ENCODE results near the gene STPG1.
"Not testable (repeated sequence)": the region's sequence is repeated elsewhere in the genome, so short reads cannot be mapped to it uniquely, and the experiment has no call there.

Gene STPG1

GRCh38 chr1:24451746-24452145 is 38.2 kb upstream of the STPG1 start:
- no peak for TF ChIP-seq CTCF (IDR thresholded peaks at IDR 0.05; ENCODE audit: low read depth, low read length)
- H3K4me3 ChIP-seq (ENCODE audit: low read depth, low read length) = no peak overlapping the region

- no peak for TF ChIP-seq CTCF (IDR thresholded peaks at IDR 0.05; ENCODE audit: low read depth, low read length)
- no peak overlapping the region for H3K4me3 ChIP-seq (ENCODE audit: low read depth, low read length)
Measured at GRCh38 chr1:24450857-24451397, 37.3 kb upstream of the STPG1 start.

DNA sequence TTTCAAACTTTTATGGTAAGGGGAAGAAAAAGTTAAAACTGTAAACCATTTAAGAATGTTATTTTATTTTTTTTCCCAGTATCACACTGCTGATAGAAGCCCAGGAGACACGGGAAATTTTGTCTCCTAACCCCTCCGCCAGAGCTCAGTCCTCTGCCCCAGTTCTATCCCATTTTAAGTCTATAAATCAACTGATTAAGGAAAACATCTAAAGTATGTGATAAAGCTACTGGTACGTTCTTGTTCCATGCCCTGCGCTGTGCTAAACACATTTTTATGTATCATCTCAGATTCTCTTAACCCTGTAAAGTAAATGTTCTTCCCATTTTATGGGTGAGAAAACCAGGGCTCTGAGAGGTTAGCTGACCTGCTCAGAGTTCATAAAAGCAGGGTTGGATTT is 36.7 kb upstream of the STPG1 start:
- TF ChIP-seq CTCF (IDR thresholded peaks at IDR 0.05; ENCODE audit: low read depth, low read length) = no peak
- H3K4me3 ChIP-seq (ENCODE audit: low read depth, low read length) = no peak overlapping the region

GRCh38 chr1:24446446-24446845 is 32.9 kb upstream of the STPG1 start:
- not testable (repeated sequence) for H3K4me3 ChIP-seq (ENCODE audit: low read depth, low read length)

GRCh38 chr1:24443241-24443656 is 29.7 kb upstream of the STPG1 start:
- no peak for TF ChIP-seq CTCF (IDR thresholded peaks at IDR 0.05; ENCODE audit: low read depth, low read length)
- no peak overlapping the region for H3K4me3 ChIP-seq (ENCODE audit: low read depth, low read length)

GRCh38 chr1:24442764-24443163 is 29.2 kb upstream of the STPG1 start:
- H3K4me3 ChIP-seq (ENCODE audit: low read depth, low read length) = no peak overlapping the region
- no peak for TF ChIP-seq CTCF (IDR thresholded peaks at IDR 0.05; ENCODE audit: low read depth, low read length)

DNA sequence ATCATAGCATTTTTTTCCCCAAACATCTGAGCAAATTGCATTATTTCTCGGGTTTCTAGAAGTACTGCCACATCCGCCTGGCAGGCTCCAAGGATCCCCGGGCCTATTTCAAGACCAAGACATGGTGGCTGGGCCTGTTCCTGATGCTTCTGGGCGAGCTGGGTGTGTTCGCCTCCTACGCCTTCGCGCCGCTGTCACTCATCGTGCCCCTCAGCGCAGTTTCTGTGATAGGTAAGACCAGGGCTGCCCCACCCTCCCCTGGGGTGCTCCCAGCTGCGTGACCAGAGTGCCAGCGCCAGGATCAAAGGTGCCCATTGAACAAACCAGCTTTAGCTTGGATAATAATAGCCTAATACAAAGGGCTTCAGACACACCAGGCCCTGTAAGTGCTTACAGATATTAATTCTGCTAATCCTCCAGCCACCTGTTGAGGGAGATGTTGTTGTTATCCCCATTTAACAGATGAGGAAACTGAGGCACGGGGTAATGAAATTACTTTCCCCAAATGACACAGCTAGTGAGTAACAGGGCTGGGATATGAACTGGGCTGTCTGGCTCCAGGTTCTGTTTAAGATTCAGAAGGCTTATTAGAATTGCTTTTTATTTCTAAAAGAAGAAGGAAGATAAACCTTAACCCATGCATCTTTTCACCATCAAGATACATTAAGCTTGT is 28.6 kb upstream of the STPG1 start:
- no peak overlapping the region for H3K4me3 ChIP-seq (ENCODE audit: low read depth, low read length)
- TF ChIP-seq CTCF (IDR thresholded peaks at IDR 0.05; ENCODE audit: low read depth, low read length) = no peak

GRCh38 chr1:24441480-24441879 is 27.9 kb upstream of the STPG1 start:
- H3K4me3 ChIP-seq (ENCODE audit: low read depth, low read length) = no peak overlapping the region
- no peak for TF ChIP-seq CTCF (IDR thresholded peaks at IDR 0.05; ENCODE audit: low read depth, low read length)

All from WI38 (cell line).